ENCODE results near the gene MOB3A. TPM values are rescaled to one million over a fixed set of nuclear protein-coding genes. Genes with fewer than 3 reads are reported as not detected.
A peak's percentile ranks its signal among the peaks of the same experiment; 100 is the strongest.

The MOB3A gene
- total and polyA plus RNA-seq, 9 of the 15 experiments (the other 6 are each of a cell fraction or from before 2014, with no cell fraction given), result 1.1 to 24.1 (median 6.0) TPM

DNA sequence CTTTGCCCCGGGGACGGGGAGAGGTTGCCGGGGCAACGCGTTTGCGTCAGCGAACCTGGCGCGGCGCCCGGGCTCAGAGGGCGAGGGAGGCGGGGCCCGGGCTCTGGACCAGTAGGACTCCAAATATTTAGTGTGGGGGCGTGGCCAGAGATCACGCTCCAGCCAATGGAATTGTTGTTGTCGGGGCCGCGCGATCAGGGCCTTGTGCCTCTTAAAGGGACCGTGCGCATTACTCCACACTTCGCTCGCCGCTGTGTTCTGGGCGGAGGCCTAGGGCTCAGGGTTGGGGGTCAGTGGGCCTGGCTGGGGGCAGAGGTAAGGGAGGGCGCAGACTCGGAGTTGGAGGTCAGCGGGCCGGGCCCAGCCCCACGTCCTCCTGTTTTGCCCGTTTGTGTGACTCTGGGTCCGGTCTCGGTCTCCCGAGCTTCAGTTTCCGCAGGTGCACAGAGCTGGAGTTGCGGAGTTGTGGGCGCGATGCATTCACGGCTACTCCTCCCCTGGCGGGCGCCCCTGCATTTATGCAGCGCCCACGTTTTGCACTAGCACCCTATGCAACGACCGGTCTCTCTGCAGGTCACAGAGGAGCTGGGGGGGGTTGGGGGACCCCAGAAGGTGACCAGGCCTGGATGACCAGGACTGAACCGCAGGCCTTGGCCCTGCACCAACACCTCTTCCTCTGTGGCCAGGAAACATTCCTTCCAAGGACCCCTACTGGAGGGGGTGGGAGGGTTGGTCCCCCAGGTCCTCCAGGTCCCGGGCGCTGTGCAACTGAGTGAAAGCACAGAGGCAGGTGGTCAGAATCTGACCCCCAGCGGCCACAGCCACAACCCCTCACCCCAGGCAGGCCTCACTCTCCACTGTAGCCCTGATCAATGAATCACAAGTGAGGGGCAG lies 34.4 kb downstream of the MOB3A start (continued):
- TF ChIP-seq FIP1L1 (IDR thresholded peaks at IDR 0.05; ENCODE audit: low read depth, low read length, poor library complexity, severe bottlenecking), result peak; percentile 73
- peak; percentile 83 for TF ChIP-seq NEUROD1 (IDR thresholded peaks at IDR 0.05; ENCODE audit: borderline replicate concordance, low read depth, low read length, partially characterized antibody)
- no peak; the same call in 1 of the 2 replicates for TF ChIP-seq RUNX1 (IDR thresholded peaks at IDR 0.05; ENCODE audit: low read depth)
- TF ChIP-seq, protein P1, sequence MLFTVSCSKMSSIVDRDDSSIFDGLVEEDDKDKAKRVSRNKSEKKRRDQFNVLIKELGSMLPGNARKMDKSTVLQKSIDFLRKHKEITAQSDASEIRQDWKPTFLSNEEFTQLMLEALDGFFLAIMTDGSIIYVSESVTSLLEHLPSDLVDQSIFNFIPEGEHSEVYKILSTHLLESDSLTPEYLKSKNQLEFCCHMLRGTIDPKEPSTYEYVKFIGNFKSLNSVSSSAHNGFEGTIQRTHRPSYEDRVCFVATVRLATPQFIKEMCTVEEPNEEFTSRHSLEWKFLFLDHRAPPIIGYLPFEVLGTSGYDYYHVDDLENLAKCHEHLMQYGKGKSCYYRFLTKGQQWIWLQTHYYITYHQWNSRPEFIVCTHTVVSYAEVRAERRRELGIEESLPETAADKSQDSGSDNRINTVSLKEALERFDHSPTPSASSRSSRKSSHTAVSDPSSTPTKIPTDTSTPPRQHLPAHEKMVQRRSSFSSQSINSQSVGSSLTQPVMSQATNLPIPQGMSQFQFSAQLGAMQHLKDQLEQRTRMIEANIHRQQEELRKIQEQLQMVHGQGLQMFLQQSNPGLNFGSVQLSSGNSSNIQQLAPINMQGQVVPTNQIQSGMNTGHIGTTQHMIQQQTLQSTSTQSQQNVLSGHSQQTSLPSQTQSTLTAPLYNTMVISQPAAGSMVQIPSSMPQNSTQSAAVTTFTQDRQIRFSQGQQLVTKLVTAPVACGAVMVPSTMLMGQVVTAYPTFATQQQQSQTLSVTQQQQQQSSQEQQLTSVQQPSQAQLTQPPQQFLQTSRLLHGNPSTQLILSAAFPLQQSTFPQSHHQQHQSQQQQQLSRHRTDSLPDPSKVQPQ (CRISPR knock-in tag; IDR thresholded peaks at IDR 0.05; ENCODE audit: borderline replicate concordance), result no peak
- TF ChIP-seq NFIC (IDR thresholded peaks at IDR 0.05), result peak; percentile 96
- TF ChIP-seq ATF7 (IDR thresholded peaks at IDR 0.05), result peak; percentile 82
- 0 out of 2 replicates have a peak, but pooled peaks have one; percentile 39 for TF ChIP-seq STAG1 (CRISPR knock-in tag; IDR thresholded peaks at IDR 0.05; ENCODE audit: borderline replicate concordance)
- TF ChIP-seq E2F6 (IDR thresholded peaks at IDR 0.05; ENCODE audit: borderline replicate concordance in 1 of 2, extremely low read depth in 1 of 2, insufficient read depth in 1 of 2, insufficient read length in 1 of 2, low read depth in 1 of 2, low read length in 1 of 2, poor library complexity in 1 of 2, severe bottlenecking in 1 of 2), result peak in 1 of 2 experiments; percentile 83
- no peak for TF ChIP-seq ADNP (tag; IDR thresholded peaks at IDR 0.05)
- peak; percentile 54 for TF ChIP-seq PHF20 (IDR thresholded peaks at IDR 0.05; ENCODE audit: partially characterized antibody)
- TF ChIP-seq PHF8 (IDR thresholded peaks at IDR 0.05; ENCODE audit: borderline replicate concordance, low read length), result peak; percentile 85
- peak in 1 of 2 experiments; percentile 24; a peak in 1 of 4 replicates for TF ChIP-seq FOXA3 (CRISPR knock-in tag; conservative IDR thresholded peaks at IDR 0.05 in 1 of 2, IDR thresholded peaks at IDR 0.05 in 1 of 2)
- TF ChIP-seq HMGN3 (IDR thresholded peaks at IDR 0.05; ENCODE audit: borderline replicate concordance, extremely low read depth, insufficient read length, low read depth, low read length), result peak; percentile 1
- peak; percentile 56 for TF ChIP-seq TAF1 (IDR thresholded peaks at IDR 0.05; ENCODE audit: control insufficient read depth, extremely low read depth, insufficient read depth, low read length, severe bottlenecking)
- TF ChIP-seq ZFX (CRISPR knock-in tag; IDR thresholded peaks at IDR 0.05), result peak; percentile 90
- peak; percentile 92 for TF ChIP-seq RBFOX2 (IDR thresholded peaks at IDR 0.05; ENCODE audit: low read depth, low read length)
- TF ChIP-seq, protein P2, sequence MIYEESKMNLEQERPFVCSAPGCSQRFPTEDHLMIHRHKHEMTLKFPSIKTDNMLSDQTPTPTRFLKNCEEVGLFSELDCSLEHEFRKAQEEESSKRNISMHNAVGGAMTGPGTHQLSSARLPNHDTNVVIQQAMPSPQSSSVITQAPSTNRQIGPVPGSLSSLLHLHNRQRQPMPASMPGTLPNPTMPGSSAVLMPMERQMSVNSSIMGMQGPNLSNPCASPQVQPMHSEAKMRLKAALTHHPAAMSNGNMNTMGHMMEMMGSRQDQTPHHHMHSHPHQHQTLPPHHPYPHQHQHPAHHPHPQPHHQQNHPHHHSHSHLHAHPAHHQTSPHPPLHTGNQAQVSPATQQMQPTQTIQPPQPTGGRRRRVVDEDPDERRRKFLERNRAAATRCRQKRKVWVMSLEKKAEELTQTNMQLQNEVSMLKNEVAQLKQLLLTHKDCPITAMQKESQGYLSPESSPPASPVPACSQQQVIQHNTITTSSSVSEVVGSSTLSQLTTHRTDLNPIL (CRISPR knock-in tag; IDR thresholded peaks at IDR 0.05), result peak; percentile 72; the same call in 1 of the 2 replicates
- peak; percentile 86 for TF ChIP-seq BMI1 (IDR thresholded peaks at IDR 0.05; ENCODE audit: low read length)

Data from K562 (cell line).